MCF 10A (cell line): Measurements from ENCODE around the gene TBC1D3B. TPM values are rescaled to one million over a fixed set of nuclear protein-coding genes. Genes with fewer than 3 reads are reported as not detected.
"Not testable (repeated sequence)": the region's sequence is repeated elsewhere in the genome, so short reads cannot be mapped to it uniquely, and the experiment has no call there.

Experiments used
- BruUV-seq: library from RNA; stranded (reverse); fragments of 400-500 nt; replicated peaks from 2 replicates; lab custom pipeline; 2021; lab: Mats Ljungman, UMichigan
- CTCF ChIA-PET: fragments of 300-600 bp; sonication (Branson Sonifier 250); formaldehyde crosslinking; extraction: SDS; loops from one replicate; lab custom pipeline; 2021; ENCODE audit warnings: antibody characterized with exemption, inconsistent platforms; lab: Yijun Ruan, JAX
- POLR2A ChIA-PET: fragments of 300-600, 350-650 bp; sonication (Branson Sonifier 250); formaldehyde crosslinking; extraction: SDS; loops from one replicate; lab custom pipeline; 2020; ENCODE audit warnings: antibody characterized with exemption, inconsistent platforms; lab: Yijun Ruan, JAX
- DNase-seq: peaks from one replicate; pipeline ENCODE4 v3.0.0-alpha.2; 2018; ENCODE audit not compliant: unreplicated experiment
- H3K27ac Mint-ChIP-seq: one replicate; pipeline ENCODE4 v1.8.0; 2022; ENCODE audit warnings: mild to moderate bottlenecking, low read depth, mixed read lengths; ENCODE audit not compliant: unreplicated experiment
- H3K27me3 Mint-ChIP-seq: one replicate; pipeline ENCODE4 v1.8.0; 2022; ENCODE audit warnings: mixed read lengths; ENCODE audit not compliant: insufficient read depth, unreplicated experiment
- H3K36me3 Mint-ChIP-seq: one replicate; pipeline ENCODE4 v1.8.0; 2022; ENCODE audit warnings: mild to moderate bottlenecking, moderate library complexity, mixed read lengths; ENCODE audit not compliant: insufficient read depth, unreplicated experiment
- H3K4me1 Mint-ChIP-seq: one replicate; pipeline ENCODE4 v1.8.0; 2022; ENCODE audit warnings: mixed read lengths; ENCODE audit not compliant: insufficient read depth, unreplicated experiment
- H3K4me3 Mint-ChIP-seq: one replicate; pipeline ENCODE4 v1.8.0; 2022; ENCODE audit warnings: mild to moderate bottlenecking, moderate library complexity, mixed read lengths; ENCODE audit not compliant: unreplicated experiment
- H3K9me3 Mint-ChIP-seq: one replicate; pipeline ENCODE4 v1.8.0; 2022; ENCODE audit warnings: mixed read lengths; ENCODE audit not compliant: unreplicated experiment
- intact Hi-C: fragments of 100-400 bp; cut with micrococcal nuclease; formaldehyde crosslinking; loops from 2 replicates; pipeline ENCODE4 v1.14.1; 2022
- total RNA-seq: library from RNA; stranded (reverse); gene quantifications from 2 replicates; pipeline ENCODE4 v1.2.3, GENCODE V29; 2022
- TF ChIP-seq, protein P1 (sequence below): fragments of 200-600 bp; IDR thresholded peaks from one replicate; pipeline ENCODE4 v1.8.0; 2022; ENCODE audit warnings: antibody characterized with exemption, mild to moderate bottlenecking; ENCODE audit not compliant: unreplicated experiment

Gene TBC1D3B
- total RNA-seq, 1 experiment from 2014 or later, result 12.5 TPM

DNA sequence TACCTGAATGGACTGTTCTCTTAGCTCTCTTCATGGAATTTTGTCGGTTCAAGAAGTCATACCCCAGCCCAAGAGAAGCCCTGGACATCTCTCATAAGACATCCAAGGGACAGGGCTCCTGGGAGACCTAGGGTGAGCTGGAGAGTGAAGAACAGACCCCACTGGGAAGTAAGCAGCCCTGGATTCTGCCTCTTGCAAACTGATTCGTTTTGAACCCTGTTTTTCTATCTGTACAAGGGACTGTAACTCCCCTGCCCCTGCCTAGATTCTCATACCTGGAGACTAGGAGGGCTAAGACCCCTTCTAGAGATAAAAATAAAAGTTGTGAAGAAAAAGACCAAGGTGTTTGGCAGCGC lies 19.7 kb upstream of the TBC1D3B start:
- ChIA-PET CTCF (no interaction called here), POLR2A (no interaction called here)
- no peak for DNase-seq
- intact Hi-C loops, result no loop called here
- Mint-ChIP-seq H3K27me3 (peaks cover 22% of the 10 kb centered on the region), H3K4me1 (no peaks in the 10 kb centered on the region), H3K36me3 (no peaks in the 10 kb centered on the region), H3K9me3 (no peaks in the 10 kb centered on the region), H3K27ac (no peak overlapping the region), H3K4me3 (no peak overlapping the region)
- TF ChIP-seq, protein P1, sequence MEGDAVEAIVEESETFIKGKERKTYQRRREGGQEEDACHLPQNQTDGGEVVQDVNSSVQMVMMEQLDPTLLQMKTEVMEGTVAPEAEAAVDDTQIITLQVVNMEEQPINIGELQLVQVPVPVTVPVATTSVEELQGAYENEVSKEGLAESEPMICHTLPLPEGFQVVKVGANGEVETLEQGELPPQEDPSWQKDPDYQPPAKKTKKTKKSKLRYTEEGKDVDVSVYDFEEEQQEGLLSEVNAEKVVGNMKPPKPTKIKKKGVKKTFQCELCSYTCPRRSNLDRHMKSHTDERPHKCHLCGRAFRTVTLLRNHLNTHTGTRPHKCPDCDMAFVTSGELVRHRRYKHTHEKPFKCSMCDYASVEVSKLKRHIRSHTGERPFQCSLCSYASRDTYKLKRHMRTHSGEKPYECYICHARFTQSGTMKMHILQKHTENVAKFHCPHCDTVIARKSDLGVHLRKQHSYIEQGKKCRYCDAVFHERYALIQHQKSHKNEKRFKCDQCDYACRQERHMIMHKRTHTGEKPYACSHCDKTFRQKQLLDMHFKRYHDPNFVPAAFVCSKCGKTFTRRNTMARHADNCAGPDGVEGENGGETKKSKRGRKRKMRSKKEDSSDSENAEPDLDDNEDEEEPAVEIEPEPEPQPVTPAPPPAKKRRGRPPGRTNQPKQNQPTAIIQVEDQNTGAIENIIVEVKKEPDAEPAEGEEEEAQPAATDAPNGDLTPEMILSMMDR, result no peak
- BruUV-seq, result no TSS peak

DNA sequence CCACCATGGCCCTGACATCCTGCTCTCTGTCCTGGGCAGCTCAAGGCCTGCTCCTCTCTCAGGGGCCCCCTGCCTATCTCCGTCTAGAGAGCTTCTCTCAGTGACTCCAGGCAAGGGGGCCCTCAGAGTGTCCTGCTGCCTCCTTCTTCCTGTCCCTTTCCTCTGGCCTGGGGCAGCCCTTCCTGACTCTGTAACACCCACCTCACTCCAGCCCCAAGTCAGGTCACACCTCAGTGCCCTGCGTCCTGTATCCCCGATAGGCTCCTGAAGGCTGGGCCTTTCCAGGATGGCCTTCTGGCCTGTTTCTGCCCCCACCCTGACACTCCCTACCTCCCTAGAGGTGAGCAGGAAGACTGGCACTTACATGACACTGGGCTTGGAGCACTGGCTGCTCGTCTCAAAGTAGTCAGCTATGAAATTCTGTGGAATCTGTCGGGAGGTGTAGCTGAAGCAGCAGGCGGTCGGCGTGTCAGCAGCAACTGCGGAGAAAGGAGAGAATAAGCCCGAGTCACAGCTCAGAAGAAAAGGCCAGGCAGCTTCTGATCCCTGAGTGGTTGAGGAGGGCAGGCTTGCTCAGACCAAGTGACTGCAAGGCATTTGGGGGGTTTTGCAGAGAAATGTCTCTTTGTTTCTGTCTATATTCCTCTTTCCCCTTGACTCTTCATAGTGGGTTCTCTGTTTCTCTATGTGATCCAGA lies 19.1 kb upstream of the TBC1D3B start:
- intact Hi-C loops, result no loop called here
- no peaks in the 10 kb centered on the region for H3K4me1 Mint-ChIP-seq
- ChIA-PET CTCF (no interaction called here), POLR2A (interaction anchor here (0.7 kb wide), 1 partner anchor 1492 kb away, joined by 4 read pairs; no protein-coding TSS in a partner anchor)
- TF ChIP-seq, protein P1, result no peak
- peaks cover 17% of the 10 kb centered on the region for H3K27me3 Mint-ChIP-seq
- H3K4me3 Mint-ChIP-seq, result no peak overlapping the region
- DNase-seq, result no peak
- no peak overlapping the region for H3K27ac Mint-ChIP-seq
- no peaks in the 10 kb centered on the region for H3K9me3 Mint-ChIP-seq
- BruUV-seq, result no TSS peak
- no peaks in the 10 kb centered on the region for H3K36me3 Mint-ChIP-seq

DNA sequence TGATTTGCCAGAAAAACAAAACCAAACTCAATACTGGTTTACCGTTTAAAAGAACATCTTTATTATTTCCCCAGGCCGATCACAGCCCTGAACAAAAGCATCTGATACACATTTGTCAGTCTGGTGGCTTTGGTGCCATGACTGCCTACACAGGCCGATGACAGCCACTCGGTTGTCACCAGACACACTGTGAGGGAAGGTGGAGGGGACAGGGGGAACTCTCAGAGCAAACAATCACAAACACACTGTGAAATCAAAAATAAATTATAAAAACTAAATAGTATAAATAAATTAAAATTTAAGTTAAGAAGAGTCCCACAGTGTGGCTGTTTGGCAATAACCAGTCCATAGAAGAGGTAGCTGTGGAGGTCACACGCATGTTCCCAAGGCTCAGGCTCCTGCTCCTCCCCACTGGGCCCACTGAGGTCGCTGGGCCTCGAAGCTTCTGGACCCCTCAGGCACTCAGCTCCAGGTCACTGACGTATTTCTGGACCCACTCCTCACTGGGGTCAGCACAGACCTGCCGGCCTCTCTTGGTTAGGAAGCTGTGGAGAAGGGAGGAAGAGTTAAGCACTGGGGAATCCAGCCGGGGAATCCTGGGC lies 18.5 kb upstream of the TBC1D3B start:
- DNase-seq, H3K4me3 Mint-ChIP-seq, H3K4me1 Mint-ChIP-seq, CTCF ChIA-PET, H3K27ac Mint-ChIP-seq, H3K36me3 Mint-ChIP-seq, BruUV-seq, H3K9me3 Mint-ChIP-seq, intact Hi-C loops: not testable (repeated sequence)
- peaks cover 14% of the 10 kb centered on the region for H3K27me3 Mint-ChIP-seq
- POLR2A ChIA-PET, result interaction anchor here (0.7 kb wide), 1 partner anchor 1493 kb away, joined by 4 read pairs; no protein-coding TSS in a partner anchor

GRCh38 chr17:36194147-36194831 lies 17.9 kb upstream of the TBC1D3B start:
- H3K27me3 Mint-ChIP-seq, result peaks cover 14% of the 10 kb centered on the region
- BruUV-seq, H3K36me3 Mint-ChIP-seq, CTCF ChIA-PET, H3K9me3 Mint-ChIP-seq, intact Hi-C loops, H3K27ac Mint-ChIP-seq, H3K4me3 Mint-ChIP-seq, H3K4me1 Mint-ChIP-seq, DNase-seq: not testable (repeated sequence)
- POLR2A ChIA-PET, result interaction anchor here (0.7 kb wide), 1 partner anchor 1493 kb away, joined by 4 read pairs; no protein-coding TSS in a partner anchor
